ENCODE results near the gene CLMN.
A peak's percentile ranks its signal among the peaks of the same experiment; 100 is the strongest.
"Not testable (repeated sequence)": the region's sequence is repeated elsewhere in the genome, so short reads cannot be mapped to it uniquely, and the experiment has no call there.

CLMN gene

DNA sequence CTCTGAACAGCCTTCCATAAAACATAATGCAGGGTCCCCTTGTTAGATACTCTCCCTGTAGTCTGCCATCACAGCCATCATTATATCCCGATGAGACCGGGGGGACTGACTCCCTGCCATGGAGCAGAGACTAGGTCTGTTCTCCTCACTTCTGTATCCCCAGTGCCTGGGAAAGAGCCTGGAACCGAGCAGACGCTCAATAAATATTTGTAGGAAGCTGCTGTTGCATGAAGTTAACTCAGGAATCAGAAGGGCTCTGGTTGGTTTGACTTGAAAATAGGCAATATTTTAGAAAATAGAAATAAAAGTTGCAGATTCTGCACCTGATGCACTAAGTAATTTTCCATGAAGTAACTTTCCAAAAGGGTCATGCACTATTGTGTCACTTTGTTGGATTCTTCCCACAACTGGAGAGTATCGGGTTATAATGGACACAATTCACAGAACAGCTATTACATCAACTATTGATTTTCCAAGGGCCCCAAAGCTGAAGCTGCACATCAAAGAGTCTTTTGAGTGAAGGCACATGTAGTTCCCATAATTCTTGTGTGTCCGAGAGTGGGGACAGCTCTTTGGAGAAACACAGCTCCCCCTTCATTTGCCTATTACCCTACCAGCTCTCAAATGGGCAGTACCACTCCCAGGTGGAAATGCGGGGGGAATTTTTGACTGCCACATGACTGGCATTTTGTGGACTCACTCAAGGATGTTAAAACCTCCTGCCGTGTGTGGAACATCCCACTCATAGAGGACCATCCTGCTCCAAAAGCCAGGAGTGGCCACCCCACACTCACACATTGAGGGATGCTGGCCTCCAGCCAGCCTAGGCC is 18.8 kb downstream of the CLMN start:
- no peak for DNase-seq

DNA sequence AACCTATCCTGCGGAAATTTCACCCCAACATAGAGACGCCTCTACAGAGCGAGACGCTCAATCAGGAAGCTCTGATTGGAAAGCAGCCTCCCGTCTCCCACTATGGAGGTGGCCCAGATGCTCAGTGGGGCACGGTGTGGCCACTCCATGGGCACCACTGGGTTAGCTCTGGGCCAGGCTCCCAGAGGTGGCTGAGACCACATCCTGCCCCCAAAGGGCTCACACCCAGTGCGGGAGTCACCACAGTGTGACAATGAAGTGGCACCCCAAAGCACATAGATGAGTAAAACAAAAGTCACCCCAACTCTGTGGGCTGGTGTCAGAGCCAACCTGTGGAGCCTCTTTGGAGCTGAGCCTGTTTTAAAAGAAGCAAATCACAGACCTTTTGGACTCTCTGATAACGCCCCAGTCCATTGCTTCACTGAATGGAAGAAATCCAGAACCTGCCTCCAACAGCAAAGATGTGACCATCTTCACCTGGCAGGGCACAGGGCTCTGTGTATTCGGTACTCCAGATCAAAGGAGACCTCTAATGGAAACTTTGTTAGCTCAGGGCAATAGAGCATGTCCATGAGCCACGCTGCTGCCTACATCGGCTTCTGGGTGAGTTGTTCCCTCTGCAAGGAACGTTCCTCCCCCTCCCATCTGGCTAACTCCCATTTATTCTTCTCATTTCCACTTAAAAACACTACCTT is 19.6 kb downstream of the CLMN start:
- DNase-seq = peak; percentile 61

DNA sequence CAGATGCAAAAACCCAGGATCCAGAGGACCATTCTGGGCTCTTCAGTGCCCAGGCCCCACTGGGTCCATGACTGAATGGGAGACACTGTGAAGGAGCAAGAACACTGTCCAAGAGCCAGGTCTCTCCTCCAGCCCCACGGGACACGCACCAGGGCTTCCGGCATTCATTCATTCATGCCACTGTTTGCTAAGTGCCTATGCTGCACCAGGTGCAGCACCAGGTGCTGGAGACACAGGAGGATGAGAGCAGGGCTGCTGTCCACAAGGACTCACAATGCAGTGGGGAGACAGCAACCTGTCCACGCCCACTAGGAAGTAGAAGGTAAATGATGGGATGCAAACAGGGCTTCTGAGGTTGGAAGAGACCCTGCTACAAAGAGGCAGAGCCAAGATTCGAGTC is 20.4 kb downstream of the CLMN start:
- no peak for DNase-seq

DNA sequence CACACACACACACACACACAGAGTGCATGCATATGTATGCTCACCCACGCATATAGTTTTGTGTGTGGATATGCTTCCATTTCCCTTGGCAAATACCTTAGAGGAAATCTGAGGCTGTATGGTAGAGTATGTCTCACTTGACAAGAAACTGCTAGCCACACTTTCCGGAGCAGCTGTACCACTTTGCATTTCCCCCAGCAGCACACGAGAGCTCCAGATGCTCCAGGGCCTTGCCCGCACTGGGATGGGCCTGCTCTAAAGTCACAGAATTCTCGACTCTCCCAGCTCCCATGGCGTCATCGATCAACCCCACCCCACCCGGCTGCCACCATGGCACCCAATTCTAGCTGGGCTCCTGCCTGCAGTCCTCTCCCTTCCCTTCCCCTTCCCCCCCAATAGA is 21.9 kb downstream of the CLMN start:
- DNase-seq = no peak

DNA sequence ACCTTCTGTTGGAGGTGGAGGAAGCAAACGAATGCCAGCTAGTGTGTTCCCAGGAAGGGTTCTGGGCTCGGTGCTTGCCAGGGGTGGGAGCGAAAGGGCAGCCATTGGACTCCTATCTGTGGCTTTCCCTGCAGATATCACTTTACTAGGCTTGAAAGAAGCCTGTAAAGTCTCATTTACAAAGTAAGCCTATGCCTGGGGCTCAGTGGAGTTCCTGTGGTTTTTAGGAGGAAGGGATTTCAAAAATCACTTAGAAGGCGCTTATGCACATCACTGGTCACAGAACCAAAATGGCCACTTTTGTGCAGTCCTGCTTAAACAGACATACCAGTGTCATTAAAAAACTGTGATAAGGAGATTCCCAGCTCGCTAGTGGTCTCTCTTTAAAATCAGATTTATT is 22.7 kb downstream of the CLMN start:
- DNase-seq = no peak

DNA sequence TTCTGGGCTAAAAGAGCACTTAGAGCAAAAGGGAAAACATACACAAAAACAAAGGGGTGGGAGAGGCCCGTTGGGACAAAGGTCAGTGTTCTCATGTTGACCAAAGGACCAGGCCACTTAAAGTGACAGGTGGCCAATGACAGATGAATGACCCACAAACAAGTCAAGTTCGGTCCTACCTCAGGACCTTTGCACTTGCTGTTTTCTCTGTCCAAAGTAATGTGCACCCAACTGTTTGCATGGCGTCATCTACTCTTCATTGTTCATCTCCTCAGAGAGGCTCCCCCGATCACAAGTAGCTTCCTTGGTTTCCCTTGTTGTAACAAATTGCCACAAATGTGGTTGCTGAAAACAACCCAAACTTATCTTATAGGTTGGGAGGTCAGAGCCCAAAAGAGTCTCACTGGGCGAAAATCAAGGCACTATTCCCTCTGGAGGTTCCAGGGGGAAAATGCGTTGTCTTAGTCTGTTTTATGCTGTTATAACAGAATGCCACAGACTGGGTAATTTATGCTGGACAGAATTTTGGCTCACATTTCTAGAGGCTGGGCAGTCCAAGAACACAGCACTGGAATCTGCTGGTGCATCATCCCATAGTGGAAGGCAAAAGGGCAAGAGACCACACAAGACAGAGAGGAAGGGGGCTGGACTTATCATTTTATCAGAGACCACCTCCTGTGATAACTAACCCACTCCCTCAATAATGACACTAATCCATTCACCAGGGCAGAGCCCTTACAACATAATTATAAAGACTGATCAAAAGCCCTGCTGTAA is 23.9 kb downstream of the CLMN start:
- no peak for DNase-seq

DNA sequence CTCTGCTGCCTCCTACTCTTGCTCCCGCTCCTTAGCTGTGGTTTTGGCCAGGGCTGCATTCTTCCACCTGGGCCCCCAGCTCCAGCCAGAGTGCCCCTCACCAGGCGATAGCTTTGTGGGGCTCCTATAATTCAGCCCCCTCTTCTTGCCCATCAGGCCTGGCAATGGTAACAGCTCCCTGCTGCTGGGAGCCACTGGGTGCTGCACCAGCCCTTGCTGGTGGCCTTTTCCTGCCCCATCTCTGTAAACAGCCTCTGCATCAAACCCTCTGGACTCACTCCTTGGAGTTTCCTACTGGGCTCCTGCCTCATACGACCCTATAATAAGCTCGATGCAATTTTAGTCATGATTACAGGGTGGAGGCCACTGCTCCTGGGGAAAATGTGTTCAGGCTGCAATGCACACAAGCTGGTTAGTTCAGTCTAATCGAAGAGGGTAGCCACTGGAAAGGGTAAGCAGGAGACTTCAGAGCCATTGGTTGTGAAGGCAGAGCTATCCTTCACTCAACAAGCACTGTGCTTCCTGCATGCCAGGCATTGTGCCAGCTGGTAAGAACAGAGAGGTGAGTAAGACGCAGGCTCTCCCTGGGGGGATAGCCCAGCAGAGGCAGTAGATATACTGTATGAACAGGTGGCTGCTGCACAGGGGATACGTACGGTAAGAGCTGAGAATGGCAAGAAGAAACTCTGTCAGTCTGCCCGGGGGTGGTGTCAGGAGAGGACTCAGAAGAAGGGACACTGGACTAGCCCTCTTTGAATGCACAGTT is 24.7 kb downstream of the CLMN start:
- DNase-seq = peak; percentile 60

DNA sequence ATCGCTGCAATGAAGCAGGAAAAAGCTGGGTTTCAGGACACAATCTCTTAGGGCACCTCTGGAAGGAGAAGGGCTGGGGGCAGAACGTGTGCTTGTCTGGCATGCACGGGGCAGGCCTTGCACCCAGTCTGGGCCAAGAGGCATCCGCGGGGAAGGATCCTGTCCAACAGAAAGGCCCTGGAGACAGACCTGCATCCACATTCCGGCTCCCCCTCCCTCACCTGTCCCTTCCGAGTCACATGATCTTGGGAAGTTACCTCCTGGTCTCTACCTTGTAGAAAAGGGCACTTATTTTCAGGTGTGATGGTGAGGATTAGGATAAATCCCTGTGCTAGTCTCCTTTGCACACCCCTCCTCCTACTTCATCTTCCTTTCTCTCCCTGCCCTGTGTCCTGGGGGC is 25.4 kb downstream of the CLMN start:
- no peak for DNase-seq

DNA sequence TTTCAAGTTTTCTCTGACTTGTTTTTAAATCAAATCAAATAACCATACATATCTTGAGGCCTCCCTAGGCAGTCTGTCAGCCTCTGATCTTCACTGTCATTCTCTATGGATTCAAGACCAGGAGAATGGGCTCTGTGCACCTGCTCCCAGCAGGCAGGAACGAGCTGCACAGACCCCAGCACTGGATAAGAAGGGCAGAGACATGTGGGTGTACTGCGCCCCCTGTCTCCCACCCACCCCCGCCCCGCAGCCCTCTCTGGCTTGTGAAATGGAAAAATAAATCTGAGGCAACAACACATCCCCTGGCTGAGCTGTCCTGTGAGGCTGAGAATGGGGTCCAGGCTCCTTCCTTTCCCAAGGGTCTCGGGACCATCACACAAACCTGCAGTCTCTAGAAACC is 26.3 kb downstream of the CLMN start:
- no peak for DNase-seq

DNA sequence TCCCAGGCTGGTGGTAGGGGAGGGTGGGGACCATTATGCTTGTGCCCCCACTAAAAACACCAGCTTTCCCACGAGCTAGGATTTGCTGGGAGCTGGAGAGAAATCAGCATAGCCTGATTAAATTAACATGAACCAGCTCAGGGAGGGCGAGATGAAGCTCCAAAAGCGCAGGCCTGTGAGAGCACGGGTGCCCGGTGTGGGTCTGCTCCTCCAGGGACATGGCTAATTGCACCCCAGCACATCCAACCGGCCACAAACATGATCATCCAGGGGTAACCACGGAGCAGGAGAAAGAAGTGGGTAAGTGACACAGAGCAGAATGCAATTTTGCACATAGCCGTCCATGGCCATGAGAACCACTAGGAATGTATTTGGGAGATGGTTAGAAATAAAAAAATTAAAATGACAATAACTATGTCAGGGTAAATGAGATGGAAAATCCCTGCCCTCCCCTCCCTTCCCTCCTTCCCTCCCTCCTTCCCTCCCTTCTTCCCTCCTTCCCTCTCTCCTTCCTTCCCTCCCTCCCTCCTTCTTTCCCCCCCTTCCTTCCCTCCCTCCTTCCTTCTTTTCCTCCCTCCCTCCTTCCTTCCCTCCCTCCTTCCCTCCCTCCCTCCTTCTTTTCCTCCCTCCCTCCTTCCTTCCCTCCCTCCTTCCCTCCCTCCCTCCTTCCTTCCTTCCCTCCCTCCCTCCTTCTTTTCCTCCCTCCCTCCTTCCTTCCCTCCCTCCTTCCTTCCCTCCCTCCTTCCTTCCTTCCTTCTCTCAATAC is 26.9 kb downstream of the CLMN start:
- DNase-seq = no peak

DNA sequence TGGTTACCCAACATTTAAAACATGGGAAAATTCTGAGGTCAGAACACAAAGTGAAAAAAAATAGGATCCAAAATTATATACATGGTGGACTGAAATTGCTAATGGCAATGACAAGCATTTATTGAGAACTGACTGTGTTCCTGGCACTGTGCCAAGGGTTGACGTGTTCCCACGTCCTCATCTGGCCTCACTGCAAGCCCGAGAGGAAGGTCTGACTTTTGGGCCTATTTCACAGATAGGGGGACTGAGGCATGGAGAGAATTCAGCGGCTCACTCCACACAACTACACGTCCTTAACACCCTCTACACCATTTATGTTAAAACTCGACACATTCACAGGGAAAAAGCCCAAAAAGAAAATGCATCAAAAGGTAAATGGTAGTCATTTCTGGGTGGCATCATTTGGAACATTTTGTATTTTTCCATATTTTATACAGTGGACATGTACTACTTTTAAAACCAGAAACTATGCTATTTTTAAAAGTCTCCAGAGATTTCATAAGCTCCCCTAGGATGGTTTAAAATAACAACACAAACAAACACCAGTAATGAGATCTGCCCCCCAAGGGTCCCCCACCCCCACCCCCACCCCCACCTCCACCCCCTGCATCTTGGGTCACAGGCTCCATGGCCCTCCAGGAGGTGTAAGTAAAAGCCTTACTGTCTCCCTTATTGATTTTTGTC is 27.7 kb downstream of the CLMN start:
- DNase-seq = peak; percentile 64

DNA sequence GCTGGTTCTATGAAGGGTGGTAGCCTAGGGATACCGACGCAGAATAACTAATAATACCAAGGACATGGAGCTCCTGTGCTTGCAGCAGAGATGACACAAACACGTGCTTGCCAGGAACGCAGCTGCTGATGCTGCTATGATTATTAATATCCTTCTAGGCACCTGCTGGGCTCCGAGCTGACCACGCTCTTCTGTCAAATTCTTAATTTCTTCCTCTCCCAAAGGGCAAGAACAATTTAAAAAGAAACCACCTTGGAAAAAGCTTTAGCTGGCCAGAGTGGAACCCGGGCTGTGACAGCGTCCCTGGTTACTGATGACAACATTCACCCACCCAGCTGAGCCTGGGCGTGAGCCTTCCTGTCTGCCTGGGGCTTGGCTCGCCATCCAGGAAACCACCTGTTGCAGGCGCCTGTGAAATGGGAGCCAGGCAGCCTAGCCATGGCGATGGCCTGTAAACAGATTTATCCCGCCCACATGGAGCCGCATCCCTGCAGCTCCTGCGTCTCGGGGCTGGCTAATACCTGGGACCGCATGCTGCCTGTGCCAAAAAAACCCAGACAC is 28.8 kb downstream of the CLMN start:
- DNase-seq = peak; percentile 87

DNA sequence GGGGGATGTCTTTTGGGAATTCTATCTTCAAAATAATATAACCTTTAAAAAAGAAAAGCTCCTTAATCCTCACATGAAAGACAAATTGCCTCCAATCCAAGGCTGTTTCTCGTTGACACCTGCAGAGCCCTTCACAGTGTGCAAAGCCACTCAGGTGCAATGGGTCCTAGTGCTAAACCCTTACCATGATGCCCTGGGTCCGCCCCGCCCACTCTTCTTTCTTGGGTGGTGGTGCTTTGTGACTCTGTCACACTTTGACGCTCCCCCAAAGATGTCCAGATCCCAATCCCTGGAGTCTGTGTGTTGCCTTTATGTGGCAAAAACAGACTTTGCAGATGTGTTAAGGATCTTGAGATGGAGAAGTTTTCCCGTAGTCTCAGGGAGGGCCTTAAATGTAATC is 29.7 kb downstream of the CLMN start:
- no peak for DNase-seq

DNA sequence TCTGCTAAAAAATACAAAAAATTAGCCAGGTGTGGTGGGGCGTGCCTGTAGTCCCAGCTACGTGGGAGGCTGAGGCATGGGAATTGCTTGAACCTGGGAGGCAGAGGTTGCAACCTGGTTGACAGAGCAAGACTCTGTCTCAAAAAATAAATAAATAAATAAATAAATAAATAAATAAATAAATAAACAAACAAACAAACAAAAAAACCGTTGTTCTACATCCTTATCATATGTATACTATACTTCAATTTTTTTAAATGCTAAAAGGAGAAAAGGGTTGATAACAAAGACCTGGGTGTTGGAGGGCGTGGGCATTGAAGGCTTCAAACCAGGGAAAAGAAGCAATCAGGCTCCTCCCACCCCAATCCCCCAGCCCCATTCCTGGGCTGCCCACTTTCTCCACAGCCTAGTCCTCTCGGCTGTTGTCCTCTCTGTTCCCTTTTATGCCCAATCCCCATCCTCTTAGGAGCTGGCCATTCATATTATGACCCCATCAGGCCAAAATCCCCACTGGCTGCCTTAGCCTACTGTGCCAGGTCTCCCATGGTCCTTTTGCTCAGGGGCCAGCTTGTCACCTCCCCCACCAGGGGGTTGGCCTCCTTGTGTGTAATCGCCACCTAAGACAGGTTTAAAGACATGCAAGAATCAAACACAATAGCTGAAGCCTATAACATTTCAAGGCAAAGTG is 30.2 kb downstream of the CLMN start:
- DNase-seq = no peak

DNA sequence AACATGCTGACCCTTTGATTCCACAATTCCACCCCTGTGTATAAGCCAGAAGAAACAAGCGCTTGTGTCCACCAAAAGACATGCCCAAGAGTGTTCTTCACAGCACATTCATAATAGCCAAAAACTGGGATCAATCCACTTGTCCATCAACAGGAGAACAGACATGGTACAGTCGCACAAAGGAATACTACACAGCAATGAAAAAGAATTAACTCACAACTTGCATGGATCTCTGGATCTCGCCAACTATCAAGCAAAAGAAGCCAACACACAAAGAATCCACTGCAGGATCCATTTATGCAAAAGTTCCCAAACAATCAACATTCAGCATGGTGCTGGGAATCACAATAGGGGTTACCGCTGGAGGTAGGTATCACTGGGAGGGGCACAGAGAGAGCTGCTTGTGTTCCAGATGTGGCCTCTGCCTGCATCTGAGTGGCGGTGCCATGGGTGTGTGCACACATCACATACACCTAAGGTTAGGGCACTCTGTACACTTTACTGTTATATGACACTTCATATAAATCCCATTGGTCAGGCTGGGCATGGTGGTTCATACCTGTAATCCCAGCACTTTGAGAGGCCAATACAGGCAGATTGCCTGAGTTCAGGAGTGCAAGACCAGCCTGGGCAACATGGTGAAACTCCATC is 30.9 kb downstream of the CLMN start:
- DNase-seq = no peak

DNA sequence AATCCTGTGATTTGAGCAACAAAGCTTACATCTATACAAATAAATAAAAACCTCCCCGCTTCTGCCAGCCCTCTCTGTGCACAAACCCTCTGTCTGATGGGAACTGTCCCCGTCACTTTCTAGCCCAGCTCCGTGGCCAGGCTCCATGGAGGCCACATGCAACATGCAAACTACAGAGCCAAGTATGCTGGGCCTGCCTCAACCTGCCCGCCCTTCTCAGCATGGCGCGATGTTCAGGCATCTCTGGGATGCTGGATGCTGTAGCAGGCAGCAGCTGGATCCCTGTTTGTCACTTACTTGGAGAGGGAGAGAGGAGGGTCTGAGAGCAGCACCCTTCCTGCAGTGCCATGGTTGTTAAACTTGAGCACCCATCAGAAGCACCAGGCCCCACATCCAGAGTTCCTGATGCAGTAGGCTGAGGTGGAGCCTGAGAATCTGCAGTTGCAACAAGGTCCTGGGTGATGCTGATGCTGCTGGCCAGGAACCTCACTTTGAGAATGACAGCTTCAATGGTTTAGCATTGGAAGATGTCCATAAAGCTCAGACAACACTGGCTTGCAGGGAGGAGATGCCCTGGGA is 32.4 kb downstream of the CLMN start:
- peak; percentile 73 for DNase-seq

DNA sequence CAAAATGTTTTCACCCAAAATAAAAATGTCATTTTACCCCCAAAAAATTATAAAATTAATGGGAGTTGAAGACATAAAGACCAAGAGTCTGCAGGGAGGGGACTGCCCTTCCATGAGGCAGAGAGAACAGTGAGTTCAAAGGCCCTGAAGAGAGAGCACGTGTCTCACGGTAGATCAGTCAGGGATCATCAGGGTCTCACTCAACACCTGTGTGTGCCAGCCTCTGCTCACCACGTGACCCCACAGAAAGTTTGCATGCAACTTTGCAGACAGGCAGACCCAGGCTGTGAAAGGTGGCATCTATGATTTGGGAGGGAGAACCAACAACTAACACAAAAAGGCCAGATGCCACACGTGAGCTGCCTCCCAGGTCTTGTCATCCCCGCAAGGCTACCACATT is 33.1 kb downstream of the CLMN start:
- no peak for DNase-seq

DNA sequence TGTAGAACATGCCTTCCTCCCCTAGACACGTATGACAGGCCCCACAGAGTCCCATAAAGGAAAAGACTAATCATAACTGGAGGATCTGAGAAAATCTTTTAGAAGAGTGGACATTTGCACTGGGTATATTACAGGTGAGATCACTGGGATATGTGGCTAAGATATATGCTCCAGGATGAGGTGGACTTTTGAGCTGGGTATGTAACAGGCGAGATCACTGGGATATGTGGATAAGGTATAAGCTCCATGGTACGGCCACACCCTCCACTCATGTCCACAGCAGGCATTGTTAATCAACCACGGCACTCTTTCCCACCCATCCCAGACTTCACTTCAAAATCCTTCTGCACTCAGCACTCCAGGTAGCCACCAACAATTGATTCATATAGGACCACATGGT is 34.1 kb downstream of the CLMN start:
- DNase-seq = no peak

DNA sequence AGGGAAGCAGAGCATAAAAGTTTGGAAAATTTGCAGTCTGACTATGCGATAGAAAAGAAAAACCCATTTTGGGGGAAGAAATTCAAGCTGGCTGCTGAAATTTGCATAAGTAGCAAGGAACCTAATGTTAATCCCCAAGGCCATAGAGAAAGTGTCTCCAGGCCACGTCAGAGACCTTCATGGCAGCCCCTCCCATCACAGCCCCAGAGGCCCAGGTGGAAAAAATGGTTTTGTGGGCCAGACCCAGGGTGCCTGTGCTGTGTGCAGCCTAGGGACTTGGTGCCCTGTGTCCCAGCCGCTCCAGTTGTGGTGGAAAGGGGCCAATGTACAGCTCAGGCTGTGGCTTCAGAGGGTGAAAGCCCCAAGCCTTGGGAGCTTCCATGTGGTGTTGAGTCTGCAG is 35.9 kb downstream of the CLMN start:
- DNase-seq = not testable (repeated sequence)

DNA sequence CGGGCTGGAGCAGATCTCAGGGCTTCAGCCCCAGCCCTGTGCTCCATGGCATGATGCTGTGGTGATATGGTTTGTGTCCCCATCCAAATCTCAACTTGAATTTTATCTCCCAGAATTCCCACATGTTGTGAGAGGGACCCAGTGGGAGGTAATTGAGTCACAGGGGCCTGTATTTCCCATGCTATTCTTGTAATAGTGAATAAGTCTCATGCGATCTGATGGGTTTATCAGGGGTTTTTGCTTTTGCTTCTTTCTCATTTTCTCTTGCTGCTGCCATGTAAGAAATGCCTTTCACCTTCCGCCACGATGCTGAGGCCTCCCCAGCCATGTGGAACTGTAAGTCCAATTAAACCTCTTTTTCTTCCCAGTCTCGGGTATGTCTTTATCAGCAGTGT is 36.7 kb downstream of the CLMN start:
- not testable (repeated sequence) for DNase-seq
